GM19463 (cell line): ENCODE results near the gene PSORS1C2.

Experiments
- ATAC-seq: cut with Tn5 transposase; IDR thresholded peaks from one replicate; pipeline ENCODE4 v1.9.1; 2021; ENCODE audit warnings: mild to moderate bottlenecking, moderate library complexity; ENCODE audit not compliant: unreplicated experiment

Gene PSORS1C2

GRCh38 chr6:31115941-31116560 is 22.8 kb downstream of the PSORS1C2 start:
- no peak for ATAC-seq

- ATAC-seq, result no peak
These were observed 23.7 kb downstream of the PSORS1C2 start for GRCh38 chr6:31114970-31115849.

- no peak for ATAC-seq
These were observed 24.4 kb downstream of the PSORS1C2 start, which contains the start of gene PSORS1C1 for GRCh38 chr6:31114541-31114878. Gene PSORS1C1, plus strand, starts transcription at chr6:31114800. Its CDS starts 14,833 bp downstream, at chr6:31129633.

- no peak for ATAC-seq
These were observed 24.9 kb downstream of the PSORS1C2 start for GRCh38 chr6:31113861-31114540.

- no peak for ATAC-seq
These were observed 26.4 kb downstream of the PSORS1C2 start, which contains the start of gene C6orf15 for GRCh38 chr6:31112478-31112877. Gene C6orf15, minus strand, starts transcription at chr6:31112575. Its CDS starts 20 bp downstream, at chr6:31112555.

GRCh38 chr6:31111712-31112111 is 27.2 kb downstream of the PSORS1C2 start:
- no peak for ATAC-seq

GRCh38 chr6:31110825-31111582 is 27.9 kb downstream of the PSORS1C2 start:
- ATAC-seq, result no peak

GRCh38 chr6:31107052-31107451 is 31.8 kb downstream of the PSORS1C2 start:
- ATAC-seq, result no peak

- no peak for ATAC-seq
These were observed 35.7 kb downstream of the PSORS1C2 start for GRCh38 chr6:31103136-31103535.

GRCh38 chr6:31098449-31098938 is 40.4 kb downstream of the PSORS1C2 start:
- ATAC-seq, result no peak

GRCh38 chr6:31096656-31097055 is 42.2 kb downstream of the PSORS1C2 start:
- no peak for ATAC-seq

GRCh38 chr6:31096215-31096614 is 42.7 kb downstream of the PSORS1C2 start:
- ATAC-seq, result no peak

- no peak for ATAC-seq
These were observed 44.4 kb downstream of the PSORS1C2 start for GRCh38 chr6:31094389-31094881.

- no peak for ATAC-seq
These were observed 45.9 kb downstream of the PSORS1C2 start for GRCh38 chr6:31092769-31093505.

- no peak for ATAC-seq
These were observed 46.6 kb downstream of the PSORS1C2 start for GRCh38 chr6:31092238-31092637.

GRCh38 chr6:31091680-31092079 is 47.2 kb downstream of the PSORS1C2 start:
- ATAC-seq, result no peak

- ATAC-seq, result no peak
These were observed 47.9 kb downstream of the PSORS1C2 start for GRCh38 chr6:31090973-31091364.

- ATAC-seq, result no peak
These were observed 48.4 kb downstream of the PSORS1C2 start for GRCh38 chr6:31090275-31090972.
